Endothelial cell of umbilical vein (primary cell): ENCODE data around the gene GNAZ.

Source experiments
- EZH2 ChIP-seq: IDR thresholded peaks from 2 replicates; pipeline ENCODE4 v1.6.1; 2012; ENCODE audit warnings: borderline replicate concordance, low read depth, mild to moderate bottlenecking, moderate library complexity, low read length, inconsistent platforms; ENCODE audit not compliant: severe bottlenecking
- GATA2 ChIP-seq: IDR thresholded peaks from 2 replicates; pipeline ENCODE4 v1.7.0; 2011; ENCODE audit warnings: low read depth, mild to moderate bottlenecking, moderate library complexity, mixed read lengths, low read length; ENCODE audit not compliant: insufficient read length, insufficient read depth
- JUN ChIP-seq: IDR thresholded peaks from 2 replicates; pipeline ENCODE4 v1.6.1; 2011; ENCODE audit warnings: borderline replicate concordance, low read depth; ENCODE audit not compliant: insufficient read length, insufficient read depth
- MYC ChIP-seq: IDR thresholded peaks from one replicate; pipeline ENCODE4 v1.6.1; 2011; ENCODE audit warnings: mild to moderate bottlenecking, low read depth, low read length
- POLR2A ChIP-seq: IDR thresholded peaks from 2 replicates; pipeline ENCODE4 v1.6.1; 2012; ENCODE audit warnings: low read depth, mild to moderate bottlenecking, control low read depth, low read length
- TF ChIP-seq, protein P1 (sequence below), 2 donors: IDR thresholded peaks; 1 replicate in 1 of 2; 2 replicates in 1 of 2; pipeline ENCODE4 v1.5.1; 2011; ENCODE audit warnings: low read length in 2 of 2, mild to moderate bottlenecking in 2 of 2, moderate library complexity in 2 of 2, control low read depth in 1 of 2, inconsistent platforms in 1 of 2, low read depth in 1 of 2; ENCODE audit not compliant: insufficient read depth in 1 of 2; ENCODE audit errors: extremely low read depth in 1 of 2
- TF ChIP-seq, protein P2 (sequence below): IDR thresholded peaks from 2 replicates; pipeline ENCODE4 v1.6.1; 2011; ENCODE audit not compliant: insufficient read depth, insufficient read length

DNA sequence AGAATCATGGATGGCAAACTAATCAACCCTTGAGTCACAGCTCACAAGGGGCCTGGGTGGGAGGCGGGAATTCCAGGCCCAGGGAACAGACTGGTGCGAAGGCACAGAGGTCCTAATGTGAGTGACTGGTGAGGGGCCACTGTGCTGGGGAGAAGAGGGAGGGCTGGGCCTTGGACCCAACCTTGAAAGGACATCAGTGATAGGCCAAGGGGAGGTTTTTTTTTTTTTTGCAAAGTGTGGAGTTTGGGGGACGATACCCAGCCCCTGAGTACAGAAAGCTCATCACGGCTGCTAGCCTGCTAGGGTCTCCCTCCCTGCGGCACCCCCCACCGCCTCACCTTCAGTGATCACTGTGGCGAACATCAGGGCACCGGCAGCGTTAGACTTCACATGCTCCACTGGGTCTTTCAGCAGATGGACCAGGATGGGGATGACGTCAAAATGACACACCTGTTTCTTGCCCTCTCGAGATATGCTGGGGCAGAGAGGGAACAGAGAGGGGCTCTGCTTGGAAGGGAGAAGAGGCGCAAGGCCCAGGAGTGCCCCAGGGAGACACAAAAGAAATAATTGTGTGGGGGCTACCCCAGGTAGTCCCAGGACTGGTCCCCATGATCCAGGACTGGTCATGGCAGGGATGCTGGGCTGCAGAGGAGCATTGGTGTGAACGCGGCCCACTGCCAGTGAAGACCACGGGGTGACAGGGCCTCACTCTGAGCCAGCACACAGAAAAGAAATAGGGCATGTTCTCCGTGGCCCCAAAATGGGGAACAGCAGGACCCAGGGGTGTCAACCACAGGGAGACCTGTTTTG, 8.6 kb upstream of the GNAZ start:
- TF ChIP-seq, protein P1, sequence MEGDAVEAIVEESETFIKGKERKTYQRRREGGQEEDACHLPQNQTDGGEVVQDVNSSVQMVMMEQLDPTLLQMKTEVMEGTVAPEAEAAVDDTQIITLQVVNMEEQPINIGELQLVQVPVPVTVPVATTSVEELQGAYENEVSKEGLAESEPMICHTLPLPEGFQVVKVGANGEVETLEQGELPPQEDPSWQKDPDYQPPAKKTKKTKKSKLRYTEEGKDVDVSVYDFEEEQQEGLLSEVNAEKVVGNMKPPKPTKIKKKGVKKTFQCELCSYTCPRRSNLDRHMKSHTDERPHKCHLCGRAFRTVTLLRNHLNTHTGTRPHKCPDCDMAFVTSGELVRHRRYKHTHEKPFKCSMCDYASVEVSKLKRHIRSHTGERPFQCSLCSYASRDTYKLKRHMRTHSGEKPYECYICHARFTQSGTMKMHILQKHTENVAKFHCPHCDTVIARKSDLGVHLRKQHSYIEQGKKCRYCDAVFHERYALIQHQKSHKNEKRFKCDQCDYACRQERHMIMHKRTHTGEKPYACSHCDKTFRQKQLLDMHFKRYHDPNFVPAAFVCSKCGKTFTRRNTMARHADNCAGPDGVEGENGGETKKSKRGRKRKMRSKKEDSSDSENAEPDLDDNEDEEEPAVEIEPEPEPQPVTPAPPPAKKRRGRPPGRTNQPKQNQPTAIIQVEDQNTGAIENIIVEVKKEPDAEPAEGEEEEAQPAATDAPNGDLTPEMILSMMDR (IDR thresholded peaks at IDR 0.05; ENCODE audit: extremely low read depth in 1 of 2, insufficient read depth in 1 of 2, low read depth in 1 of 2, low read length in 2 of 2), result no peak
- TF ChIP-seq MYC (no peak), POLR2A (no peak), GATA2 (no peak), EZH2 (no peak), JUN (no peak)
- TF ChIP-seq, protein P2, sequence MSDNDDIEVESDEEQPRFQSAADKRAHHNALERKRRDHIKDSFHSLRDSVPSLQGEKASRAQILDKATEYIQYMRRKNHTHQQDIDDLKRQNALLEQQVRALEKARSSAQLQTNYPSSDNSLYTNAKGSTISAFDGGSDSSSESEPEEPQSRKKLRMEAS, result no peak
